ENCODE results near the gene TMEM91.
"Not testable (repeated sequence)": the region's sequence is repeated elsewhere in the genome, so short reads cannot be mapped to it uniquely, and the experiment has no call there.

Gene TMEM91

GRCh38 chr19:41376998-41377365, 649 bp downstream of the TMEM91 start:
- DNase-seq = no peak
- Histone ChIP-seq H3K4me3 (ENCODE audit: insufficient read depth, low read depth, low read length, poor library complexity, severe bottlenecking) (peak overlapping the region; percentile 64), H3K36me3 (ENCODE audit: control insufficient read depth, insufficient read depth, low read length) (no peaks in the 10 kb centered on the region), H3K27ac (ENCODE audit: insufficient read depth, low read length, poor library complexity, severe bottlenecking) (peak overlapping the region; percentile 40), H3K27me3 (replicated peaks; ENCODE audit: control insufficient read depth, insufficient read depth, low read length, poor library complexity, severe bottlenecking) (no peaks in the 10 kb centered on the region), H3K9me3 (ENCODE audit: control insufficient read depth, low read length) (no peaks in the 10 kb centered on the region), H3K4me1 (ENCODE audit: control insufficient read depth, insufficient read depth, low read length, poor library complexity, severe bottlenecking) (no peaks in the 10 kb centered on the region)

GRCh38 chr19:41377977-41378709, 1.8 kb downstream of the TMEM91 start:
- Histone ChIP-seq H3K4me1 (ENCODE audit: control insufficient read depth, insufficient read depth, low read length, poor library complexity, severe bottlenecking) (no peaks in the 10 kb centered on the region), H3K27me3 (replicated peaks; ENCODE audit: control insufficient read depth, insufficient read depth, low read length, poor library complexity, severe bottlenecking) (no peaks in the 10 kb centered on the region), H3K36me3 (ENCODE audit: control insufficient read depth, insufficient read depth, low read length) (no peaks in the 10 kb centered on the region), H3K27ac (ENCODE audit: insufficient read depth, low read length, poor library complexity, severe bottlenecking) (no peak overlapping the region), H3K9me3 (ENCODE audit: control insufficient read depth, low read length) (no peaks in the 10 kb centered on the region), H3K4me3 (ENCODE audit: insufficient read depth, low read depth, low read length, poor library complexity, severe bottlenecking) (no peak overlapping the region)
- DNase-seq = no peak

- not testable (repeated sequence) for H3K36me3 ChIP-seq (ENCODE audit: control insufficient read depth, insufficient read depth, low read length); H3K9me3 ChIP-seq (ENCODE audit: control insufficient read depth, low read length); H3K4me3 ChIP-seq (ENCODE audit: insufficient read depth, low read depth, low read length, poor library complexity, severe bottlenecking); H3K27ac ChIP-seq (ENCODE audit: insufficient read depth, low read length, poor library complexity, severe bottlenecking); H3K27me3 ChIP-seq (replicated peaks; ENCODE audit: control insufficient read depth, insufficient read depth, low read length, poor library complexity, severe bottlenecking); DNase-seq; H3K4me1 ChIP-seq (ENCODE audit: control insufficient read depth, insufficient read depth, low read length, poor library complexity, severe bottlenecking)
Observed at GRCh38 chr19:41381536-41381935, 5.2 kb downstream of the TMEM91 start.

- no peaks in the 10 kb centered on the region for H3K4me1 ChIP-seq (ENCODE audit: control insufficient read depth, insufficient read depth, low read length, poor library complexity, severe bottlenecking)
- H3K9me3 ChIP-seq (ENCODE audit: control insufficient read depth, low read length) = no peaks in the 10 kb centered on the region
- DNase-seq = no peak
- H3K27me3 ChIP-seq (replicated peaks; ENCODE audit: control insufficient read depth, insufficient read depth, low read length, poor library complexity, severe bottlenecking) = no peaks in the 10 kb centered on the region
- no peak overlapping the region for H3K4me3 ChIP-seq (ENCODE audit: insufficient read depth, low read depth, low read length, poor library complexity, severe bottlenecking)
- H3K27ac ChIP-seq (ENCODE audit: insufficient read depth, low read length, poor library complexity, severe bottlenecking) = no peak overlapping the region
- H3K36me3 ChIP-seq (ENCODE audit: control insufficient read depth, insufficient read depth, low read length) = peaks cover 19% of the 10 kb centered on the region
Observed at GRCh38 chr19:41384351-41384750, 8.0 kb downstream of the TMEM91 start.

- Histone ChIP-seq H3K4me3 (ENCODE audit: insufficient read depth, low read depth, low read length, poor library complexity, severe bottlenecking) (no peak overlapping the region), H3K36me3 (ENCODE audit: control insufficient read depth, insufficient read depth, low read length) (peaks cover 37% of the 10 kb centered on the region), H3K27me3 (replicated peaks; ENCODE audit: control insufficient read depth, insufficient read depth, low read length, poor library complexity, severe bottlenecking) (no peaks in the 10 kb centered on the region), H3K27ac (ENCODE audit: insufficient read depth, low read length, poor library complexity, severe bottlenecking) (no peak overlapping the region), H3K4me1 (ENCODE audit: control insufficient read depth, insufficient read depth, low read length, poor library complexity, severe bottlenecking) (no peaks in the 10 kb centered on the region), H3K9me3 (ENCODE audit: control insufficient read depth, low read length) (no peaks in the 10 kb centered on the region)
- no peak for DNase-seq
Observed at GRCh38 chr19:41386442-41386841, 10.1 kb downstream of the TMEM91 start.

- Histone ChIP-seq H3K36me3 (ENCODE audit: control insufficient read depth, insufficient read depth, low read length) (peaks cover 44% of the 10 kb centered on the region), H3K9me3 (ENCODE audit: control insufficient read depth, low read length) (no peaks in the 10 kb centered on the region), H3K4me1 (ENCODE audit: control insufficient read depth, insufficient read depth, low read length, poor library complexity, severe bottlenecking) (peaks cover 5% of the 10 kb centered on the region), H3K27me3 (replicated peaks; ENCODE audit: control insufficient read depth, insufficient read depth, low read length, poor library complexity, severe bottlenecking) (no peaks in the 10 kb centered on the region), H3K4me3 (ENCODE audit: insufficient read depth, low read depth, low read length, poor library complexity, severe bottlenecking) (no peak overlapping the region), H3K27ac (ENCODE audit: insufficient read depth, low read length, poor library complexity, severe bottlenecking) (no peak overlapping the region)
- DNase-seq = no peak
Observed at GRCh38 chr19:41391618-41392017, 15.3 kb downstream of the TMEM91 start.

- Histone ChIP-seq H3K27me3 (replicated peaks; ENCODE audit: control insufficient read depth, insufficient read depth, low read length, poor library complexity, severe bottlenecking) (no peaks in the 10 kb centered on the region), H3K9me3 (ENCODE audit: control insufficient read depth, low read length) (no peaks in the 10 kb centered on the region), H3K27ac (ENCODE audit: insufficient read depth, low read length, poor library complexity, severe bottlenecking) (no peak overlapping the region), H3K36me3 (ENCODE audit: control insufficient read depth, insufficient read depth, low read length) (peaks cover 39% of the 10 kb centered on the region), H3K4me3 (ENCODE audit: insufficient read depth, low read depth, low read length, poor library complexity, severe bottlenecking) (no peak overlapping the region), H3K4me1 (ENCODE audit: control insufficient read depth, insufficient read depth, low read length, poor library complexity, severe bottlenecking) (peaks cover 5% of the 10 kb centered on the region)
- DNase-seq = no peak
Observed at GRCh38 chr19:41392775-41393174, 16.4 kb downstream of the TMEM91 start.

GRCh38 chr19:41395355-41395754, 19.0 kb downstream of the TMEM91 start:
- Histone ChIP-seq H3K27me3 (replicated peaks; ENCODE audit: control insufficient read depth, insufficient read depth, low read length, poor library complexity, severe bottlenecking) (no peaks in the 10 kb centered on the region), H3K9me3 (ENCODE audit: control insufficient read depth, low read length) (no peaks in the 10 kb centered on the region), H3K4me3 (ENCODE audit: insufficient read depth, low read depth, low read length, poor library complexity, severe bottlenecking) (no peak overlapping the region), H3K4me1 (ENCODE audit: control insufficient read depth, insufficient read depth, low read length, poor library complexity, severe bottlenecking) (peaks cover 5% of the 10 kb centered on the region), H3K36me3 (ENCODE audit: control insufficient read depth, insufficient read depth, low read length) (peaks cover 19% of the 10 kb centered on the region), H3K27ac (ENCODE audit: insufficient read depth, low read length, poor library complexity, severe bottlenecking) (no peak overlapping the region)
- DNase-seq = no peak

GRCh38 chr19:41397086-41398049, 21.0 kb downstream of the TMEM91 start, which contains the start of the genes BCKDHA and EXOSC5:
Gene BCKDHA (plus strand): TSS chr19:41397818. CDS start chr19:41397828, 10 bp downstream.
Gene EXOSC5 (minus strand): TSS chr19:41397359. CDS start chr19:41397328, 31 bp downstream.
- Histone ChIP-seq H3K36me3 (ENCODE audit: control insufficient read depth, insufficient read depth, low read length) (no peaks in the 10 kb centered on the region), H3K27ac (ENCODE audit: insufficient read depth, low read length, poor library complexity, severe bottlenecking) (peak within 1 kb of the TSS; percentile 98), H3K27me3 (replicated peaks; ENCODE audit: control insufficient read depth, insufficient read depth, low read length, poor library complexity, severe bottlenecking) (no peaks in the 10 kb centered on the region), H3K9me3 (ENCODE audit: control insufficient read depth, low read length) (no peaks in the 10 kb centered on the region), H3K4me1 (ENCODE audit: control insufficient read depth, insufficient read depth, low read length, poor library complexity, severe bottlenecking) (peaks cover 5% of the 10 kb centered on the region), H3K4me3 (ENCODE audit: insufficient read depth, low read depth, low read length, poor library complexity, severe bottlenecking) (peak within 1 kb of the TSS; percentile 99)
- DNase-seq = peak; percentile 98 to 99 (median 99)

- Histone ChIP-seq H3K4me1 (ENCODE audit: control insufficient read depth, insufficient read depth, low read length, poor library complexity, severe bottlenecking) (peaks cover 5% of the 10 kb centered on the region), H3K27ac (ENCODE audit: insufficient read depth, low read length, poor library complexity, severe bottlenecking) (peak overlapping the region; percentile 98), H3K9me3 (ENCODE audit: control insufficient read depth, low read length) (no peaks in the 10 kb centered on the region), H3K36me3 (ENCODE audit: control insufficient read depth, insufficient read depth, low read length) (peaks cover 2% of the 10 kb centered on the region), H3K27me3 (replicated peaks; ENCODE audit: control insufficient read depth, insufficient read depth, low read length, poor library complexity, severe bottlenecking) (no peaks in the 10 kb centered on the region), H3K4me3 (ENCODE audit: insufficient read depth, low read depth, low read length, poor library complexity, severe bottlenecking) (peak overlapping the region; percentile 99)
- no peak for DNase-seq
Observed at GRCh38 chr19:41398050-41398418, 21.7 kb downstream of the TMEM91 start.
